SK-N-MC (cell line): ENCODE measurements around the gene MUC20.
"Not testable (repeated sequence)": the region's sequence is repeated elsewhere in the genome, so short reads cannot be mapped to it uniquely, and the experiment has no call there.

Source experiments
- DNase-seq: peaks from one replicate; pipeline ENCODE4 v3.0.0-alpha.2; 2011; ENCODE audit warnings: low read depth, low spot score
- H3K27ac ChIP-seq: fragments of 200-600 bp; sonication (generic); 2 replicates; pipeline ENCODE4 v1.5.1; 2016; ENCODE audit warnings: mixed run types
- H3K36me3 ChIP-seq: fragments of 200-600 bp; sonication (generic); 2 replicates; pipeline ENCODE4 v1.6.1; 2017; ENCODE audit warnings: antibody characterized with exemption, low read length, mixed read lengths; ENCODE audit not compliant: insufficient read depth
- H3K4me3 ChIP-seq: fragments of 200-600 bp; sonication (generic); 2 replicates; pipeline ENCODE4 v1.5.1; 2016
- H3K9ac ChIP-seq: fragments of 200-600 bp; sonication (generic); 2 replicates; pipeline ENCODE4 v1.8.0; 2017; ENCODE audit warnings: mixed run types, mixed read lengths; ENCODE audit not compliant: insufficient read length
- H3K9me3 ChIP-seq: fragments of 200-600 bp; sonication (generic); 2 replicates; pipeline ENCODE4 v1.6.1; 2017; ENCODE audit warnings: low read depth, mild to moderate bottlenecking, antibody characterized with exemption, low read length, moderate library complexity, mixed read lengths
- EZH2 ChIP-seq: fragments of 200-600 bp; sonication (generic); IDR thresholded peaks from one replicate; pipeline ENCODE4 v1.6.1; 2017; ENCODE audit warnings: antibody characterized with exemption
- FOXP2 ChIP-seq: optimal IDR thresholded peaks from 2 replicates; pipeline ENCODE3; 2011; ENCODE audit warnings: mild to moderate bottlenecking, moderate library complexity; ENCODE audit not compliant: insufficient read depth; ENCODE audit errors: extremely low read length, control extremely low read depth
- POLR2AphosphoS5 ChIP-seq: IDR thresholded peaks from 2 replicates; pipeline ENCODE4 v1.6.1; 2012; ENCODE audit warnings: mild to moderate bottlenecking, low read depth, low read length, borderline replicate concordance

The MUC20 gene

DNA sequence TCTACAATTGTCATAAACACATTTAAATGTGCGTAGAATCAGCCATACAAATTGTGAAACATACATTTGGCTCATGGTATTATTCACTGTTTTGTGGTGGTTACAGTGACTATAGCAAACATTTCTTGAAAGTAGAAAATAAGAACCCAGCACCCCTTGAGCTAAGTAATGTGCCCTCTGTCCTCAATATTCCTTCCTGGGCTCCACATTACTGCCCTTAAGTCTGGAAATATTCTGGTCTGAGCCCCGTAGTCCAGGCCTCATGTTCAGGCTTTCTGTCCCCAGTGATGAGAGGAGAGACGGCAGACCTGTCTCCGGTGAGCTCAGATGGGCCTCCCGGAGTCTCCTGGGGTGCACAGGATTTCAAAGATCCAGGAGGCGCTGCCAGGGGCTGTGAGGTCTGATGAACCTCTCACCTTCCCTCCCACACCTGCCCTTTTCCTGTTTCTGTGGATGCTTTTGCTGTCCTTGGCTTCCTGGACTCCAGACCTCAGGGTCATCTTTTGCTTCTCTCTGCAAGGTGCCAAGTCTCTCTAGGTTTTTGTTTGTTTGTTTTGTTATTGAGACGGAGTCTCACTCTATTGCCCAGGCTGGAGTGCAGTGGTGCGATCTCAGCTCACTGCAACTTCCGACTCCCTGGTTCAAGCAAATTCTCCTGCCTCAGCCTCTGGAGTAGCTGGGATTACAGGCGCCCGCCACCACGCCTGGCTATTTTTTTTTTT is 8.8 kb upstream of the MUC20 start:
- no peak for DNase-seq
- Histone ChIP-seq H3K9ac (no peak overlapping the region), H3K9me3 (no peaks in the 10 kb centered on the region), H3K36me3 (no peaks in the 10 kb centered on the region), H3K27ac (no peak overlapping the region), H3K4me3 (no peak overlapping the region)
- TF ChIP-seq EZH2 (no peak), FOXP2 (no peak), POLR2AphosphoS5 (no peak)

DNA sequence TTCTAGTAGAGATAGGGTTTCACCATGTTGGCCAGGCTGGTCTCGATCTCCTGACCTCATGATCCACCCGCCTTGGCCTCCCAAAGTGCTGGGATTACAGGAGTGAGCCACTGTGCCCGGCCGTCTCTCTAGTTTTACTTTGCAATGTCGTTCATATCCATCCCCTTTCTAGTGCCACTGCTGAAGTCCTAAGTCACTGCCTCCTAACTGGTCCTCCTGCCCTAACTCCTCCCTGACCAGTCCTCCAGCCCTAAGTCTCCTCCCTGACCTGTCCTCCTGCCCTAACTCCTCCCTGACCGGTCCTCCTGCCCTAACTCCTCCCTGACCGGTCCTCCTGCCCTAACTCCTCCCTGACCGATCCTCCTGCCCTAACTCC is 8.3 kb upstream of the MUC20 start:
- H3K9ac ChIP-seq, H3K27ac ChIP-seq, H3K9me3 ChIP-seq, DNase-seq, H3K36me3 ChIP-seq, H3K4me3 ChIP-seq: not testable (repeated sequence)

DNA sequence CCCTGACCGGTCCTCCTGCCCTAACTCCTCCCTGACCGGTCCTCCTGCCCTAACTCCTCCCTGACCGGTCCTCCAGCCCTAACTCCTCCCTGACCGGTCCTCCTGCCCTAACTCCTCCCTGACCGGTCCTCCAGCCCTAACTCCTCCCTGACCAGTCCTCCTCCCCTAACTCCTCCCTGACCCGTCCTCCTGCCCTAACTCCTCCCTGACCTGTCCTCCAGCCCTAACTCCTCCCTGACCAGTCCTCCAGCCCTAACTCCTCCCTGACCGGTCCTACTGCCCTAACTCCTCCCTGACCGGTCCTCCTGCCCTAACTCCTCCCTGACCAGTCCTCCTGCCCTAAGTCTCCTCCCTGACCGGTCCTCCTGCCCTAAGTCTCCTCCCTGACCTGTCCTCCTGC is 7.6 kb upstream of the MUC20 start:
- not testable (repeated sequence) for H3K36me3 ChIP-seq, H3K9ac ChIP-seq, H3K4me3 ChIP-seq, DNase-seq, H3K9me3 ChIP-seq, H3K27ac ChIP-seq

DNA sequence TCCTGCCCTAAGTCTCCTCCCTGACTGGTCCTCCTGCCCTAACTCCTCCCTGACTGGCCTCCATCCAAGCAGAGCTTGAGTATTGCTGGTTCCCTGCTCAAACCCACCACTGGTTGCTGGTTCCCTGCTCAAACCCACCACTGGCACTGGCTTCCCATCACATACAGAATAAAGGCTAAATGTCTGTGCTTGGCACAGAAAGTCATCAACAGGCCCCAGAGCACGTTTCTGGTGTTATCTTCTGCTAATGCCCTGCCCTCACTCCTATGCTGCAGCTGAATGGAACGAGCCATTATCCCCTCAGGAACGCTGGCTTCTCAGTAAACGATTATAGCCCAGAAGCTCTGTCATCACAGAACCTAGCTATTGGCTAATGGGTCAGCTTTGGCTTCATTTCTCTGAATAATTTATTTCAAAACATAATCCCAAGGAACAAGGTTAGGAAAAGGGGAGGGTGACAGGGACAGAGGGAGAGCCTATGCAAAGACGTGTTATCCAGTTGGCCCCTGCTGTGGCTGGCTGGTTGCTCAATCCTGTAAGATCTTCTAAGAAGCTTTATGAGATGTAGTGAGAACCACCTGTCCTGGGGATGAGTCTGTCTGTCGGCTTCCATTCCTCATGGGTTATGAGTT is 6.3 kb upstream of the MUC20 start:
- TF ChIP-seq POLR2AphosphoS5, result no peak
- no peak for TF ChIP-seq FOXP2
- no peak for TF ChIP-seq EZH2
- DNase-seq, result no peak
- H3K9ac ChIP-seq, result no peak overlapping the region
- H3K27ac ChIP-seq, result no peak overlapping the region
- no peaks in the 10 kb centered on the region for H3K9me3 ChIP-seq
- no peaks in the 10 kb centered on the region for H3K36me3 ChIP-seq
- H3K4me3 ChIP-seq, result no peak overlapping the region

DNA sequence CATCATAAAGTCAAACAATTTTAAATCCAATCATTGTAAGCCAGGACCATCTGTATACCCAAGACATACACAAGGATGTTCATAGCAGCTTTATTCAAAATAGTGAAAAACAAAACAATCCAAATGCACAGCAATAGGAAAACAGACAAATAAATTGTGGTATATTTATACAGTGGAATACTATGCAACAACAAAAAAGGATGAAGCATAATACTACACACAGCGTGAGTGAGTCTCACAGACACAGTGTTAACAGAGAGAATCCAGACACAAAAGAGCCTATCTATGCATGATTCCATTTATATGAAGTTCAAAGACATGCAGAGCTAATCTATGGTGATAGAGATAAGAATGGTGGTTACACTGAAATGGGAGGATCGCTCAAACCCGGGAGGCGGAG is 5.6 kb upstream of the MUC20 start:
- no peak for DNase-seq
- TF ChIP-seq FOXP2, result no peak
- TF ChIP-seq EZH2, result no peak
- TF ChIP-seq POLR2AphosphoS5, result no peak
- no peak overlapping the region for H3K27ac ChIP-seq

DNA sequence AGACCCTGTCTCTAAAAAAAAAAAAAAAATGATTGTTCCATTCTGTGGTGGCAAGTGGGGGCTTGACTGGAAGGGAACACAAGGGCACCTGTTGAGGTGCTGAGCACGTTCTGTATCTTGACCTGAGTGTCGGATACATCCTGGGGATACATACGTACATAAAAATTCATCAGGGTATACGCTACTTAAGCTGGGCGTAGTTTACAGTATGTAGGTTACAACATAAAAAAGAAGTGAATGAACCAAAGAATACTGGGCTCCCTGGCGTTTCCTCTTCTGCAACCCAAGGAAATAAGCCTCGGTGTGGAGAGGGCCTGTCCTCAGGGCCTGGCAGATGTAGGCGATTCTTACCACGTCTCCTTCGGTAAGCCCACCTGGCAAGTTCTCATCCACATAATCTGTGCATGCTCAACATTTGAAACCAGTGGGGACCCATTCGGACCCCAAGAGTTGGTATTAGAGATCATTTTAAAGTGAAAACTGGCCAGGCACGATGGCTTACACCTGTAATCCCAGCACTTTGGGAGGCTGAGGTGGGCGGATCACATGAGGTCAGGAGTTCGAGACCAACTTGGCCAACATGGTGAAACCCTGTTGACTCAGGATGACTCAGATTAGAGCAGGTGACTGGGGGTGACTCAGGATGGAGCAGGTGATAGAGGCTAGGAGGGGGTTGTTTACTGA is 5.1 kb upstream of the MUC20 start:
- no peak for DNase-seq
- Histone ChIP-seq H3K9me3 (no peaks in the 10 kb centered on the region), H3K36me3 (no peaks in the 10 kb centered on the region), H3K4me3 (no peak overlapping the region), H3K27ac (no peak overlapping the region), H3K9ac (no peak overlapping the region)
- no peak for TF ChIP-seq POLR2AphosphoS5
- no peak for TF ChIP-seq FOXP2
- no peak for TF ChIP-seq EZH2

More for the DNA sequence above, 5.6 kb upstream of the MUC20 start:
- Histone ChIP-seq H3K36me3 (no peaks in the 10 kb centered on the region), H3K9me3 (no peaks in the 10 kb centered on the region), H3K9ac (no peak overlapping the region), H3K4me3 (no peak overlapping the region)

DNA sequence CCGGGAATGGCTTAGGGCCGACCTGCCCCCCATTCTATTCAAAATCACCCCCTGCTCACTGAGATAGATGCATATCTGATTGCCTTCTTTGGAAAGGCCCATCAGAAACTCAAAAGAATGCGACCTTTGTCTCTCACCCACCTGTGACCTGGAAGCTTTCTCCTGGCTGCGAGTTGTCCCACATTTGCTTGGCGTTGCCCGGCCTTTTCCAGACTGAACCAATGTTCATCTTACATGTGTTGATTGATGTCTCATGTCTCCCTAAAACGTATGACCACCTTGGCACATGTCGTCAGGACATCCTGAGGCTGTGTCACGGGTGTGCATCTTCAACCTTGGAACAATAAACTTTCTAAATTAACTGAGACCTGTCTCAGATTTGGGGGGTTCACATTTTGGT is 3.4 kb upstream of the MUC20 start:
- no peak overlapping the region for H3K27ac ChIP-seq
- no peak for TF ChIP-seq EZH2
- no peak for DNase-seq
- no peaks in the 10 kb centered on the region for H3K36me3 ChIP-seq
- H3K4me3 ChIP-seq, result no peak overlapping the region
- no peaks in the 10 kb centered on the region for H3K9me3 ChIP-seq
- H3K9ac ChIP-seq, result no peak overlapping the region

DNA sequence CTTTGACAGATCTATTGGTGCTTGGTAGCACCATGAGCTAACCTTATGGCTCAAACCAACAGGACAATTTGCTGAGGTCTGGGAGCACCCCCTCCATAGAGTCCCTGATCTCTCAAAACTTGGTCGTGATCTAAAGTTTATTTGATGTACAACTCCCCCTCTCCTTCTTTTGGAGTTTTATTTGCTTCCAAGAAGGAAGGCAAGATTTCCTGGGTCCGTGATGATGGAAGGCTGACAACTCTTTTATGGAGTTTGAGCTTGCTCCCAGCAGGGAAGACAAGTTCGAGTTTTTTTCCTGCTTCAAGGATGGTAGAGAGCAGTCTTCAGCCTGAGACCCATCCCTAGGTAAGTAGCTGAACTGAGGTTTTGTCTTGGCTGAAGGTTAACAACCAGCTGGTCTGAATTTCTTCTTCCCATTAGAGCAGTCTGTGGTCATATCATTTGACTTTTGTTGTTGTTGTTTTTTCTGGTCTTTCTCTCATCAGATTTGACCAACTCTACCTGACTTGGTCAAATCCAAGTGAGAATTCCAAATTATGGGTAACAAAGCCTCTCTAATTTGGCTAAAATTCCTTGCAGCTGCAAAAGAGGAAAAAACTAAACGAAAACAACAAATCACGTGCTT is 2.8 kb upstream of the MUC20 start:
- TF ChIP-seq EZH2 (no peak), FOXP2 (no peak), POLR2AphosphoS5 (no peak)
- no peak overlapping the region for H3K4me3 ChIP-seq
- H3K36me3 ChIP-seq, result no peaks in the 10 kb centered on the region
- no peak overlapping the region for H3K9ac ChIP-seq
- DNase-seq, result no peak
- H3K27ac ChIP-seq, result no peak overlapping the region
- H3K9me3 ChIP-seq, result no peaks in the 10 kb centered on the region
